IMR-90 (cell line): ENCODE data around the gene UCKL1.

Source experiments
- CEBPB ChIP-seq: IDR thresholded peaks from 2 replicates; pipeline ENCODE4 v1.6.1; 2012; ENCODE audit warnings: low read depth, low read length, improper control_type of control experiment
- CHD1 ChIP-seq: IDR thresholded peaks from 2 replicates; pipeline ENCODE4 v1.6.1; 2012; ENCODE audit warnings: low read depth, low read length, improper control_type of control experiment
- MAZ ChIP-seq: IDR thresholded peaks from 2 replicates; pipeline ENCODE4 v1.6.1; 2012; ENCODE audit warnings: low read depth, mild to moderate bottlenecking, low read length, improper control_type of control experiment, moderate library complexity, borderline replicate concordance
- MXI1 ChIP-seq: IDR thresholded peaks from 2 replicates; pipeline ENCODE4 v1.6.1; 2012; ENCODE audit warnings: low read depth, mild to moderate bottlenecking, low read length, moderate library complexity, borderline replicate concordance
- POLR2A ChIP-seq: IDR thresholded peaks from 2 replicates; pipeline ENCODE4 v1.6.1; 2012; ENCODE audit warnings: mild to moderate bottlenecking, low read depth, low read length
- RAD21 ChIP-seq: IDR thresholded peaks from 2 replicates; pipeline ENCODE4 v1.6.1; 2012; ENCODE audit warnings: low read length, improper control_type of control experiment
- RCOR1 ChIP-seq: IDR thresholded peaks from 2 replicates; pipeline ENCODE4 v1.6.1; 2012; ENCODE audit warnings: mild to moderate bottlenecking, low read length, improper control_type of control experiment; ENCODE audit not compliant: insufficient replicate concordance
- RFX5 ChIP-seq: IDR thresholded peaks from 2 replicates; pipeline ENCODE4 v1.8.0; 2012; ENCODE audit warnings: low read depth, mild to moderate bottlenecking, low read length, moderate library complexity
- SMC3 ChIP-seq: fragments of 150-350 bp; IDR thresholded peaks from 2 replicates; pipeline ENCODE4 v1.6.1; 2016; ENCODE audit warnings: low read depth, mild to moderate bottlenecking, antibody characterized with exemption, low read length, moderate library complexity
- USF2 ChIP-seq: fragments of 150-350 bp; IDR thresholded peaks from 2 replicates; pipeline ENCODE4 v1.6.1; 2017; ENCODE audit warnings: mild to moderate bottlenecking, antibody characterized with exemption, low read length, low read depth
- TF ChIP-seq, protein P1 (sequence below): fragments of 150-350 bp; IDR thresholded peaks from 2 replicates; pipeline ENCODE4 v1.6.1; 2016; ENCODE audit warnings: low read depth, mild to moderate bottlenecking, low read length, moderate library complexity, borderline replicate concordance
- TF ChIP-seq, protein P2 (sequence below): conservative IDR thresholded peaks from 2 replicates; pipeline ENCODE4 v1.5.1; 2012; ENCODE audit warnings: mild to moderate bottlenecking, low read depth, low read length, improper control_type of control experiment

DNA sequence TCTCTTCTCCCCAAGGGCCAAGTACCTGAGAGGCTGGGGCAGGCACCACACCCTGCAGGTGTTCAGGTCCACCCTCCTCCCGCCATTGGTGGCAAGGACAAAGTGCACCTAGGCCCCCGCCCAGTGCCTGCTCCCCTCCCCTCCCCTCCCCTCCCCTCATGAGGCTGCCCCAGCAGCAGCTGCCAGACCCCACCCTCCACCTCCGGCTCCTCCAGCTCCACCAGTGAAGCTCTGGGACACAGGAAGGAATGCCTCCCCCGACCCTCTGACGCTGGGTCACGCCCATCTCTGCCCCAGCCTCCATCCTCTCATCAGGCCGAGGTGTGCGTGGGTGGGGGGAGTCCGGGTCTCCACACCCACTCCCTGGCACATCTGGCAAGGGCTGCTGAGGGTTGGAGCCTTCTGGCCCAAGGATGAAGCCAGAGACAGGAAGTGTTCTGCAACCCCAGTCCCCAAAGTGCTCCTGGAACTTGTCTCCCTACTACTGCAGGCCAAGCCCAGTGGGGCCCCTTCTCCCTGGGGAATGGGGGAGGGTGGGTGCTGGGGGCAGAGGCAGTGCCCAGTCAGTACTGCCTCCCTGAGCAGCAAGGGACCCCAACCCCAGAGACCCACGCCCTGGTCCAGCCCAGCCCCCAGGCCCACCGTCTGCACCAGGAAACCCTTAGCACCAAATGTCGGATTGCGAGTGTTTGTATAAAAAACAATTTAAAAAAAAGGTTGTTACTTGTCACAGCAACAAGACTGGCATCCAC is 1.6 kb upstream of the UCKL1 start:
- TF ChIP-seq MAZ = no peak
- TF ChIP-seq, protein P1, sequence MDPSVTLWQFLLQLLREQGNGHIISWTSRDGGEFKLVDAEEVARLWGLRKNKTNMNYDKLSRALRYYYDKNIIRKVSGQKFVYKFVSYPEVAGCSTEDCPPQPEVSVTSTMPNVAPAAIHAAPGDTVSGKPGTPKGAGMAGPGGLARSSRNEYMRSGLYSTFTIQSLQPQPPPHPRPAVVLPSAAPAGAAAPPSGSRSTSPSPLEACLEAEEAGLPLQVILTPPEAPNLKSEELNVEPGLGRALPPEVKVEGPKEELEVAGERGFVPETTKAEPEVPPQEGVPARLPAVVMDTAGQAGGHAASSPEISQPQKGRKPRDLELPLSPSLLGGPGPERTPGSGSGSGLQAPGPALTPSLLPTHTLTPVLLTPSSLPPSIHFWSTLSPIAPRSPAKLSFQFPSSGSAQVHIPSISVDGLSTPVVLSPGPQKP = no peak
- no peak for TF ChIP-seq CHD1
- no peak for TF ChIP-seq RFX5
- TF ChIP-seq USF2 = no peak
- TF ChIP-seq, protein P2, sequence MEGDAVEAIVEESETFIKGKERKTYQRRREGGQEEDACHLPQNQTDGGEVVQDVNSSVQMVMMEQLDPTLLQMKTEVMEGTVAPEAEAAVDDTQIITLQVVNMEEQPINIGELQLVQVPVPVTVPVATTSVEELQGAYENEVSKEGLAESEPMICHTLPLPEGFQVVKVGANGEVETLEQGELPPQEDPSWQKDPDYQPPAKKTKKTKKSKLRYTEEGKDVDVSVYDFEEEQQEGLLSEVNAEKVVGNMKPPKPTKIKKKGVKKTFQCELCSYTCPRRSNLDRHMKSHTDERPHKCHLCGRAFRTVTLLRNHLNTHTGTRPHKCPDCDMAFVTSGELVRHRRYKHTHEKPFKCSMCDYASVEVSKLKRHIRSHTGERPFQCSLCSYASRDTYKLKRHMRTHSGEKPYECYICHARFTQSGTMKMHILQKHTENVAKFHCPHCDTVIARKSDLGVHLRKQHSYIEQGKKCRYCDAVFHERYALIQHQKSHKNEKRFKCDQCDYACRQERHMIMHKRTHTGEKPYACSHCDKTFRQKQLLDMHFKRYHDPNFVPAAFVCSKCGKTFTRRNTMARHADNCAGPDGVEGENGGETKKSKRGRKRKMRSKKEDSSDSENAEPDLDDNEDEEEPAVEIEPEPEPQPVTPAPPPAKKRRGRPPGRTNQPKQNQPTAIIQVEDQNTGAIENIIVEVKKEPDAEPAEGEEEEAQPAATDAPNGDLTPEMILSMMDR = no peak
- no peak for TF ChIP-seq POLR2A
- TF ChIP-seq CEBPB = no peak
- TF ChIP-seq MXI1 = no peak
- TF ChIP-seq RCOR1 = no peak
- no peak for TF ChIP-seq RAD21
- no peak for TF ChIP-seq SMC3
